Hepatocyte (in vitro differentiated cells): ENCODE measurements around the gene FASTKD1. TPM values are rescaled to one million over a fixed set of nuclear protein-coding genes. Genes with fewer than 3 reads are reported as not detected.
"Not testable (repeated sequence)": the region's sequence is repeated elsewhere in the genome, so short reads cannot be mapped to it uniquely, and the experiment has no call there.

ENCODE experiments used
- DNase-seq: peaks from one replicate; pipeline ENCODE4 v3.0.0-alpha.2; 2016; ENCODE audit warnings: low spot score
- H2AFZ ChIP-seq: fragments of 200-600 bp; sonication (generic); 2 replicates; pipeline ENCODE4 v1.6.0; 2016; ENCODE audit warnings: antibody characterized with exemption, mild to moderate bottlenecking
- H3K27ac ChIP-seq: fragments of 200-600 bp; sonication (generic); 2 replicates; pipeline ENCODE4 v1.5.1; 2016; ENCODE audit warnings: mild to moderate bottlenecking
- H3K27me3 ChIP-seq: fragments of 200-600 bp; sonication (generic); 2 replicates; pipeline ENCODE4 v1.6.1; 2016
- H3K36me3 ChIP-seq: fragments of 200-600 bp; sonication (generic); replicated peaks from 2 replicates; pipeline ENCODE4 v1.5.1; 2016; ENCODE audit warnings: low read depth; ENCODE audit not compliant: insufficient read depth
- H3K4me1 ChIP-seq: fragments of 200-600 bp; sonication (generic); 2 replicates; pipeline ENCODE4 v1.5.1; 2016; ENCODE audit warnings: mild to moderate bottlenecking, moderate library complexity; ENCODE audit not compliant: insufficient read depth
- H3K4me2 ChIP-seq: fragments of 200-600 bp; sonication (generic); 2 replicates; pipeline ENCODE4 v1.6.0; 2016
- H3K4me3 ChIP-seq: fragments of 200-600 bp; sonication (generic); 2 replicates; pipeline ENCODE4 v1.5.1; 2016; ENCODE audit warnings: mild to moderate bottlenecking
- H3K79me2 ChIP-seq: fragments of 200-600 bp; sonication (generic); 2 replicates; pipeline ENCODE4 v1.6.0; 2017; ENCODE audit warnings: mild to moderate bottlenecking
- H3K9me2 ChIP-seq: fragments of 200-600 bp; sonication (generic); replicated peaks from 2 replicates; pipeline ENCODE4 v1.6.0; 2017; ENCODE audit warnings: mild to moderate bottlenecking; ENCODE audit not compliant: insufficient read depth
- H3K9me3 ChIP-seq: fragments of 200-600 bp; sonication (generic); 2 replicates; pipeline ENCODE4 v1.5.1; 2016; ENCODE audit warnings: low read depth, mild to moderate bottlenecking
- H4K20me1 ChIP-seq: fragments of 200-600 bp; sonication (generic); 2 replicates; pipeline ENCODE4 v1.6.0; 2016; ENCODE audit warnings: mild to moderate bottlenecking; ENCODE audit not compliant: insufficient read depth, poor library complexity, severe bottlenecking
- EZH2 ChIP-seq: fragments of 200-600 bp; sonication (generic); IDR thresholded peaks from 2 replicates; pipeline ENCODE4 v1.6.1; 2016; ENCODE audit warnings: antibody characterized with exemption, mild to moderate bottlenecking, borderline replicate concordance
- EZH2phosphoT487 ChIP-seq: fragments of 200-600 bp; sonication (generic); IDR thresholded peaks from one replicate; pipeline ENCODE4 v1.6.1; 2018; ENCODE audit warnings: antibody characterized with exemption, mild to moderate bottlenecking, low read depth, moderate library complexity; ENCODE audit not compliant: unreplicated experiment, severe bottlenecking
- WGBS: methylation state at CpG from one replicate; pipeline ENCODE4 v1.1.6; 2016; ENCODE audit warnings: low lambda C conversion rate; ENCODE audit errors: missing lambda C conversion rate; 5-methylcytosine and 5-hydroxymethylcytosine counted together
- polyA plus RNA-seq: library from polyadenylated mRNA; unstranded; fragments of >200 nt; fragmentation: Nextera tagmentation; extraction: Ambion mirVana; gene quantifications from 2 replicates; pipeline ENCODE4 v1.2.1, GENCODE V29; 2016
- total RNA-seq: library from RNA; depleted of rRNA; stranded (reverse); fragments of >200 nt; gene quantifications from 2 replicates; pipeline ENCODE4 v1.2.3, GENCODE V29; 2014
- TF ChIP-seq, protein P1 (sequence below): fragments of 200-600 bp; sonication (generic); IDR thresholded peaks from 2 replicates; pipeline ENCODE4 v1.5.1; 2016; ENCODE audit warnings: antibody characterized with exemption, mild to moderate bottlenecking; ENCODE audit not compliant: poor library complexity

Gene FASTKD1
- total and polyA plus RNA-seq, 2 experiments from 2014 or later, result 15.0 to 23.2 TPM

DNA sequence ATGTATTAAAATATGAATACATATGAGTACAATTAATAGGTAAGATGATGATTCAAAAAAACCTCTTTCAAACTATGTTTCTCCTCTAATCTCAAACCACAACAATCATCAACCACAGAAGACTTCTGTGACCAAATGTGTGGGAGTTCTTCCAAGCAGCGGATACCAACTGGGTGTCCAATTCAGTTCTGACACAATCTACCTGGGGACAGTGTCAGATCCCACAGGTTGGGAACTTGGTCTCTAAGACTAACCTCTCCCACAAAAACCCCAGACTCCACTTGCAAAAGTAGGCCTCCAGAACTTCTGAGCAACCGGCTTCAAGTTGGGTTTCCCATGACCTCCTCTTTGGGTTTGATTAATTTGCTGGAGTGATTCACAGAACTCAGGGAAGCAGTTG, 26.9 kb downstream of the FASTKD1 start:
- WGBS, result 92% methylated on average over 2 of the region's 2 CpGs

DNA sequence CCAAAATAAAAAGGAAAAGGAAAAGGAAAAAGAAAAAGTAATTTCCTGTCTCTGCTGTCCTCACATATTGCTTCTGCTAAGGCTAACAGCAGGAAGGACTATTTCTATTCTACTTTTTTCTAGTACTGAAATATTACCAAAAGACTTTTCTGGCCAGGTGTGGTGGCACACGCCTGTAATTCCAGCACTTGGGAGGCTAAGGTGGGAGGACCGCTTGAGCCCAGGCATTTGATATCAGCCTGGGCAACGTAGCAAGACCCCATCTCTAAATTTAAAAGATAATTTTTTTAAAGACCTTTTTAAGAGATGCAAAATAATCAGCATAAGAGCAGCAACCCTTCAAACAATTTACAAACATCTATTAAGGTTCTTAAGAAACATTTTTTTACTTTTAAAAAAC, 31.2 kb downstream of the FASTKD1 start:
- DNase-seq, result no peak
- Histone ChIP-seq H3K9me2 (no peaks in the 10 kb centered on the region), H3K9me3 (no peaks in the 10 kb centered on the region), H3K36me3 (peaks cover 2% of the 10 kb centered on the region), H2AFZ (no peak overlapping the region), H3K4me2 (no peak overlapping the region), H3K4me1 (no peaks in the 10 kb centered on the region), H3K4me3 (no peak overlapping the region), H3K79me2 (no peaks in the 10 kb centered on the region), H3K27ac (no peak overlapping the region), H3K27me3 (no peaks in the 10 kb centered on the region), H4K20me1 (no peaks in the 10 kb centered on the region)
- 77% methylated on average over 3 of the region's 3 CpGs for WGBS
- TF ChIP-seq EZH2, result no peak
- TF ChIP-seq, protein P1, sequence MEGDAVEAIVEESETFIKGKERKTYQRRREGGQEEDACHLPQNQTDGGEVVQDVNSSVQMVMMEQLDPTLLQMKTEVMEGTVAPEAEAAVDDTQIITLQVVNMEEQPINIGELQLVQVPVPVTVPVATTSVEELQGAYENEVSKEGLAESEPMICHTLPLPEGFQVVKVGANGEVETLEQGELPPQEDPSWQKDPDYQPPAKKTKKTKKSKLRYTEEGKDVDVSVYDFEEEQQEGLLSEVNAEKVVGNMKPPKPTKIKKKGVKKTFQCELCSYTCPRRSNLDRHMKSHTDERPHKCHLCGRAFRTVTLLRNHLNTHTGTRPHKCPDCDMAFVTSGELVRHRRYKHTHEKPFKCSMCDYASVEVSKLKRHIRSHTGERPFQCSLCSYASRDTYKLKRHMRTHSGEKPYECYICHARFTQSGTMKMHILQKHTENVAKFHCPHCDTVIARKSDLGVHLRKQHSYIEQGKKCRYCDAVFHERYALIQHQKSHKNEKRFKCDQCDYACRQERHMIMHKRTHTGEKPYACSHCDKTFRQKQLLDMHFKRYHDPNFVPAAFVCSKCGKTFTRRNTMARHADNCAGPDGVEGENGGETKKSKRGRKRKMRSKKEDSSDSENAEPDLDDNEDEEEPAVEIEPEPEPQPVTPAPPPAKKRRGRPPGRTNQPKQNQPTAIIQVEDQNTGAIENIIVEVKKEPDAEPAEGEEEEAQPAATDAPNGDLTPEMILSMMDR, result no peak
- TF ChIP-seq EZH2phosphoT487, result no peak

More for the DNA sequence above, 26.9 kb downstream of the FASTKD1 start:
- H3K9me2 ChIP-seq, result no peaks in the 10 kb centered on the region
- no peaks in the 10 kb centered on the region for H4K20me1 ChIP-seq
- H2AFZ ChIP-seq, result no peak overlapping the region
- no peak overlapping the region for H3K4me3 ChIP-seq
- H3K4me2 ChIP-seq, result no peak overlapping the region
- no peak for DNase-seq
- no peaks in the 10 kb centered on the region for H3K4me1 ChIP-seq
- TF ChIP-seq, protein P1, result no peak
- TF ChIP-seq EZH2phosphoT487 (no peak), EZH2 (no peak)
- no peaks in the 10 kb centered on the region for H3K9me3 ChIP-seq
- peaks cover 2% of the 10 kb centered on the region for H3K36me3 ChIP-seq
- H3K27ac ChIP-seq, result no peak overlapping the region
- H3K27me3 ChIP-seq, result no peaks in the 10 kb centered on the region
- H3K79me2 ChIP-seq, result no peaks in the 10 kb centered on the region

DNA sequence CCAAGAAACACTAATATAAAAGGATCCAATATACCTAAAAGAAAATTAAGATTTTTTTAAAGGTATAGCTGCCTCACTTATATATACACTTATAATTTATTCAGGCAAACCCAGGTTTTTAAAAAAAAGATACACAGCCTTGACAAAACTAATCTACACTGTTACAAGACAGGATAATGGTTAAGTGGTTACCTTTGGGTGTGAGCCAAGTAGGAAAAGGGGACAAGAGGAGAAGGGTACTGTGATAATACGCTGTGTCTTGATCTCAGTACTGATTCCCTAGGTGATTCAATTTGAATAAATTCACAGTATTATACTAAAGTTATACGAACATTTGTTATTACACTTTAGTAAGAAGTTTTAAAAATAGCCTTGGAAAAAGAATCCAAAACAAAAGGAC, 33.5 kb downstream of the FASTKD1 start:
- no peak overlapping the region for H3K4me2 ChIP-seq
- H3K27ac ChIP-seq, result no peak overlapping the region
- H3K4me3 ChIP-seq, result no peak overlapping the region
- H4K20me1 ChIP-seq, result no peaks in the 10 kb centered on the region
- TF ChIP-seq, protein P1, result no peak
- TF ChIP-seq EZH2phosphoT487 (no peak), EZH2 (no peak)
- peaks cover 2% of the 10 kb centered on the region for H3K36me3 ChIP-seq
- no peaks in the 10 kb centered on the region for H3K27me3 ChIP-seq
- no peak for DNase-seq
- WGBS, result 95% methylated on average over 2 of the region's 2 CpGs
- H3K9me2 ChIP-seq, result no peaks in the 10 kb centered on the region
- no peaks in the 10 kb centered on the region for H3K4me1 ChIP-seq
- H3K79me2 ChIP-seq, result no peaks in the 10 kb centered on the region
- no peak overlapping the region for H2AFZ ChIP-seq
- no peaks in the 10 kb centered on the region for H3K9me3 ChIP-seq

DNA sequence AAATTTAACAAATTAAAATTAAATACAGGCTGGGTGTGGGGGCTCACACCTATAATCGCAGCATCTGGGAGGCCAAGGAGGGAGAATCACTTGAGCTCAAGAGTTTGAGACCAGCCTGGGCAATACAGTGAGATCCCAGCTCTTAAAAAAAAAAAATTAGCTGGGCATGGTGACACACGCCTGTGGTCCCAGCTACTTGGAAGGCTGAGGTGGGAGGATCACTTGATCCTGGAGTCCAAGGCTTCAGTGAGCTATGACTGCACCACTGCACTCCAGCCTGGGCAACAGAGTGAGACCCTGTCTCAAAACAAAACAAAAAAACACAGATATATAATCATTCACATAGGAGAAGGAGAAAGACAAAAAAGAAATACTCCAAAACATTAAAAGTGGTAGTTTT, 34.2 kb downstream of the FASTKD1 start:
- not testable (repeated sequence) for H3K27ac ChIP-seq, H3K4me2 ChIP-seq, H2AFZ ChIP-seq, H3K9me2 ChIP-seq, H3K4me1 ChIP-seq, H3K36me3 ChIP-seq, H4K20me1 ChIP-seq, H3K9me3 ChIP-seq, H3K27me3 ChIP-seq, DNase-seq, H3K4me3 ChIP-seq, H3K79me2 ChIP-seq
- WGBS, result 96% methylated on average over 2 of the region's 2 CpGs
